Breast epithelium (tissue), 4 donors: ENCODE measurements around the gene SNRK. TPM values are rescaled to one million over a fixed set of nuclear protein-coding genes. Genes with fewer than 3 reads are reported as not detected.

Source experiments
- DNase-seq, 2 donors: peaks; one replicate each; pipeline ENCODE4 v3.0.0-alpha.2; 2019; ENCODE audit warnings: low spot score in 2 of 2
- H3K27ac ChIP-seq, 2 donors: fragments of 200-600 bp; sonication (generic) in 1 of 2; one replicate each; pipeline ENCODE4 v1.5.1; 2016 to 2019; ENCODE audit warnings: mild to moderate bottlenecking in 1 of 2
- H3K27me3 ChIP-seq, 2 donors: fragments of 200-600 bp; sonication (generic) in 1 of 2; one replicate each; pipeline versions ENCODE4 v1.5.1 to v1.6.0; 2017 to 2019; ENCODE audit warnings: control low read depth in 1 of 2, mild to moderate bottlenecking in 1 of 2
- H3K36me3 ChIP-seq: fragments of 200-600 bp; one replicate; pipeline ENCODE4 v1.5.1; 2019
- H3K4me1 ChIP-seq, 2 donors: fragments of 200-600 bp; sonication (generic); one replicate each; pipeline ENCODE4 v1.5.1; 2016 to 2019; ENCODE audit warnings: control low read depth in 1 of 2
- H3K4me3 ChIP-seq, 3 donors: fragments of 200-600 bp; sonication (generic); 1 replicate in 2 of 3; 2 replicates in 1 of 3; pipeline ENCODE4 v1.5.1; 2016 to 2019; ENCODE audit warnings: mild to moderate bottlenecking in 3 of 3, moderate library complexity in 2 of 3
- H3K9me3 ChIP-seq, 2 donors: fragments of 200-600 bp; sonication (generic) in 1 of 2; one replicate each; pipeline ENCODE4 v1.5.1; 2016 to 2019; ENCODE audit warnings: control low read depth in 1 of 2
- CTCF ChIP-seq, 3 donors: fragments of 450-650 bp; IDR thresholded peaks; one replicate each; pipeline ENCODE4 v1.5.1; 2016 to 2017; ENCODE audit warnings: antibody characterized with exemption in 3 of 3, mild to moderate bottlenecking in 3 of 3, moderate library complexity in 3 of 3
- POLR2A ChIP-seq: fragments of 450-650 bp; IDR thresholded peaks from one replicate; pipeline ENCODE4 v1.6.1; 2016; ENCODE audit warnings: antibody characterized with exemption, mild to moderate bottlenecking, moderate library complexity
- POLR2AphosphoS5 ChIP-seq, 3 donors: sonication (generic); formaldehyde crosslinking; IDR thresholded peaks; one replicate each; pipeline ENCODE4 v1.6.1; 2017; ENCODE audit warnings: antibody characterized with exemption in 3 of 3
- intact Hi-C: fragments of 100-400 bp; cut with DNase I; formaldehyde crosslinking; loops from one replicate; pipeline ENCODE4 v1.15.1; 2023; ENCODE audit warnings: low total_unique reads
- total RNA-seq, 3 donors: library from RNA; depleted of rRNA; stranded (reverse); fragments of >200 nt; gene quantifications; one replicate each; pipeline ENCODE4 v1.1.0, GENCODE V29; 2016

The SNRK gene
- total RNA-seq, 3 donors from 2014 or later, result 52.0 to 84.9 (median 72.8) TPM

GRCh38 chr3:43291546-43291945 lies 5.2 kb downstream of the SNRK start:
- intact Hi-C loops, result no loop called here
- TF ChIP-seq CTCF (IDR thresholded peaks at IDR 0.05) (no peak), POLR2A (no peak), POLR2AphosphoS5 (IDR thresholded peaks at IDR 0.05) (no peak)
- Histone ChIP-seq H3K27me3 (no peaks in the 10 kb centered on the region), H3K9me3 (no peaks in the 10 kb centered on the region), H3K4me3 (peak overlapping the region in 1 of 3 donors; percentile 32), H3K36me3 (no peaks in the 10 kb centered on the region), H3K27ac (peak overlapping the region in 1 of 2 donors; percentile 46), H3K4me1 (peaks cover 0 to 11% of the 10 kb centered on the region in 2 donors)
- DNase-seq, result no peak

- no peak for DNase-seq
- Histone ChIP-seq H3K4me3 (no peak overlapping the region), H3K4me1 (peaks cover 0 to 16% of the 10 kb centered on the region in 2 donors), H3K36me3 (no peaks in the 10 kb centered on the region), H3K27me3 (no peaks in the 10 kb centered on the region), H3K9me3 (no peaks in the 10 kb centered on the region), H3K27ac (no peak overlapping the region)
- intact Hi-C loops, result no loop called here
- no peak for TF ChIP-seq POLR2A
- no peak for TF ChIP-seq POLR2AphosphoS5 (IDR thresholded peaks at IDR 0.05)
- no peak for TF ChIP-seq CTCF (IDR thresholded peaks at IDR 0.05)
Observed at GRCh38 chr3:43294975-43295374, 8.6 kb downstream of the SNRK start.

- Histone ChIP-seq H3K27me3 (no peaks in the 10 kb centered on the region), H3K4me1 (peaks cover 0 to 4% of the 10 kb centered on the region in 2 donors), H3K9me3 (no peaks in the 10 kb centered on the region), H3K4me3 (no peak overlapping the region), H3K36me3 (no peaks in the 10 kb centered on the region), H3K27ac (no peak overlapping the region)
- no peak for TF ChIP-seq POLR2A
- TF ChIP-seq CTCF (IDR thresholded peaks at IDR 0.05), result no peak
- no peak for TF ChIP-seq POLR2AphosphoS5 (IDR thresholded peaks at IDR 0.05)
- intact Hi-C loops, result no loop called here
- DNase-seq, result no peak
Observed at GRCh38 chr3:43296565-43296964, 10.2 kb downstream of the SNRK start.

GRCh38 chr3:43298292-43298691 lies 12.0 kb downstream of the SNRK start:
- H3K27me3 ChIP-seq, result no peaks in the 10 kb centered on the region
- intact Hi-C loops, result no loop called here
- no peak for DNase-seq
- H3K4me1 ChIP-seq, result peaks cover 0 to 4% of the 10 kb centered on the region in 2 donors
- no peaks in the 10 kb centered on the region for H3K36me3 ChIP-seq
- H3K27ac ChIP-seq, result no peak overlapping the region
- no peaks in the 10 kb centered on the region for H3K9me3 ChIP-seq
- no peak overlapping the region for H3K4me3 ChIP-seq
- TF ChIP-seq POLR2A (no peak), CTCF (IDR thresholded peaks at IDR 0.05) (no peak)

- H3K27ac ChIP-seq, result no peak overlapping the region
- intact Hi-C loops, result no loop called here
- no peak for TF ChIP-seq CTCF (IDR thresholded peaks at IDR 0.05)
- TF ChIP-seq POLR2AphosphoS5 (IDR thresholded peaks at IDR 0.05), result no peak
- no peak for TF ChIP-seq POLR2A
Observed at GRCh38 chr3:43298761-43299160, 12.4 kb downstream of the SNRK start.

More at GRCh38 chr3:43298761-43299160, 12.4 kb downstream of the SNRK start:
- Histone ChIP-seq H3K36me3 (no peaks in the 10 kb centered on the region), H3K27me3 (no peaks in the 10 kb centered on the region), H3K4me3 (no peak overlapping the region), H3K4me1 (peaks cover 0 to 4% of the 10 kb centered on the region in 2 donors), H3K9me3 (no peaks in the 10 kb centered on the region)
- no peak for DNase-seq
